HG02970 (cell line): Measurements from ENCODE around the gene TRIM62.

Experiments used
- ATAC-seq: cut with Tn5 transposase; IDR thresholded peaks from one replicate; pipeline ENCODE4 v1.9.1; 2021; ENCODE audit warnings: mild to moderate bottlenecking, moderate library complexity, moderate number of reproducible peaks; ENCODE audit not compliant: unreplicated experiment, low FRiP score

Gene TRIM62

DNA sequence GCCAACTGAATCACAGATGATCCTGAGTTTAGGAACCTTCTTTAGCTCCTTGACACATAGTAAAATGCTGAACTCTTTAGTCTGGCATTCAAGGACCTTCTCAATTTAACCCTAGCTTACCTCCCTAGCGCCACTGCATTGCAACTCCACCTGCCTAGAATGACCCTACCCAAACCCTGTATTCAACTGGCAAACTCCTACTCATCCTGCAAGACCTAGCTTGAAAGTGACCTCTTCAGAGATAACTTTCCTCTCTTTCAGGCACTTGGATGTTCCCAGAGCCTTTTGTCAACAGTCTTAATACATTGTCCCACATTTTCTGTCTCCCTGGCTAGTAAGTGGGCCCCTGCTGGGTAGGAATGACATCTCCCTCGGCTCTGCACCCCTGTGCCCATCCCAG, 19.7 kb downstream of the TRIM62 start:
- ATAC-seq = no peak

DNA sequence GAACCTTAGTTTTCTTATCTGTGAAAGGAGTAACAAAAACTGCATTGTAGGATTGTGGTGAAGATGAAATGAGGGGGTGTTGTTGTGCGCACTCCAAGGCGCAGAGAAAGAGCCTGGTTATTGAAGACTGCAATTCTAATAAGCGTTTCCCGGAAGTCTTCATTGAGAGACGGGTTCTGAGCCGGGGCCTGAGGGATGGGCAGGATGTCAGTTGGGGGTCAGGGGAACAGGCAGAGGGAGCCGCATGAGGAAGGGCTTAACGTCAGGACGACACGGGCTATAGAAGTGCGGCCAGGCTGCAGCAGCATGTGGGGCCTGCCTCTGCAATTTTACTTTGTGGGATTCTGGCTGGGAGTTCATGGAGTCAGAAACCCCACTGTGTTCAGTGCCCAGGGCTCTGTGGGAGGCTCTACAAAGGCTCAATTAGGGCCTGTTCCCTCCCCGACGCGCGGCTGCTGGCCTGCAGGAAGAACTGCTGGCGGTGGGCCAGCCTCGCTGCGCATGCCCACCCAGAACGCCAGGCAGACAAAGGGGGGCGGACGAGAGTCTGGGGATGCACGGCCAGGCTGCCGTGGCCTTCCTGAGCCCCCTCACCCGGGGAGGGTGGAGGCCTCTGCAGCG, 20.7 kb downstream of the TRIM62 start:
- no peak for ATAC-seq

DNA sequence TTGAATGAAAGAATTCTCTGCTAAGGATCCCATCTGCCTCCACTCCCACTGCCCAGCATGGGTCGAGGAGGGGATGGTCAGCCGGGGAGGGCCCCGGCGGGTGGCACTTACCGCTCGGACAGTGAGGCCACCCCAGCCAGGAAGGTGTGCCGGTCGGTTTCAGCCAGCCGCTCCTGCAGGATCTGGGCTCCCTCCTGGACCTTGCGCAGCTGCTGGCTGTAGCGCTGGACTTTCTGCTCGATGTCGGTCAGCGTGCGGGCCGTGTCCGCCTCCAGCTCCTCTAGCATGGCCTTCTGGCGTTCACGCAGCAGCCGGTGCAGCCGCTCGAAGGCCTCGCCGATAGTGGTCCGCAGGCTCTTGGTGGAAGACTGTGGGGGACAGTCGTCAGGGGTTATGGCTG, 22.3 kb downstream of the TRIM62 start:
- ATAC-seq = no peak

DNA sequence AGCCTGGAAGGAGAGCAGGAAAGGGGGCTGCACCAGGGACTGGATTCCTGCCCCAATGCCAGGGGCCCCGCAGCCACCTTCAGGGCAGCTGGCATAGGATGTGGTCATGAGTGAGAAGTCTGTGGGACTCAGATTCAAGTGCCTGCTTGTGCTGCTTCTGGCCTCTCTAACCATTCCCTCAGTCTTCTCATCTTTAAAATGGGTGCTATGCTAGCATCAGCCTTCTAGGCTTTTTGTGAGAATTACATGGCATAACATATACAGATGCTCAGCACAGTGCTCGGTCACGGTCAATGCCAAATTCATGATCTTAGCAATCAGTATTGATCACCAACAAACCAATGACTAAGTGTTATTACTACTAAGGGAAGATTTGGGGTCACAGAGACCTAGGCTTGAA, 23.5 kb downstream of the TRIM62 start:
- ATAC-seq = no peak

DNA sequence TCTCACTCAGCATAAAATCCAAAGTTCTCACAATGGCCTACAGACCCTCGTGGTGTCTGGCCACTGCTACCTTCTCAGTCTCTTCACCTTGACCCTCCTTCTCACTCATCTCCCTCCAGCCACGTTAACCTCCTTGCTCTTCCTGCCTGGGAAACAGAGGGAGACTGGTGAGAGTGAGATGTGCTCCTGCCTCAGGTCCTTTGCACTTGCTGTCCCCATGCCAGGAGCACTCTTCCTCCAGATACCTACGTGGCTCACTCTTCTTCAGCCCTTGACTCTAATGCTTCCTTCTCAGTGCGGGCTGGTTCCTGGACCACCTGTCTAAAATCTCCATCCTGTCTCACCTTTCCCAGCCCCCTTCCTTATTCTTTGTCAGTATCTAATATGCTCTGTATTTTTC, 24.7 kb downstream of the TRIM62 start:
- no peak for ATAC-seq

DNA sequence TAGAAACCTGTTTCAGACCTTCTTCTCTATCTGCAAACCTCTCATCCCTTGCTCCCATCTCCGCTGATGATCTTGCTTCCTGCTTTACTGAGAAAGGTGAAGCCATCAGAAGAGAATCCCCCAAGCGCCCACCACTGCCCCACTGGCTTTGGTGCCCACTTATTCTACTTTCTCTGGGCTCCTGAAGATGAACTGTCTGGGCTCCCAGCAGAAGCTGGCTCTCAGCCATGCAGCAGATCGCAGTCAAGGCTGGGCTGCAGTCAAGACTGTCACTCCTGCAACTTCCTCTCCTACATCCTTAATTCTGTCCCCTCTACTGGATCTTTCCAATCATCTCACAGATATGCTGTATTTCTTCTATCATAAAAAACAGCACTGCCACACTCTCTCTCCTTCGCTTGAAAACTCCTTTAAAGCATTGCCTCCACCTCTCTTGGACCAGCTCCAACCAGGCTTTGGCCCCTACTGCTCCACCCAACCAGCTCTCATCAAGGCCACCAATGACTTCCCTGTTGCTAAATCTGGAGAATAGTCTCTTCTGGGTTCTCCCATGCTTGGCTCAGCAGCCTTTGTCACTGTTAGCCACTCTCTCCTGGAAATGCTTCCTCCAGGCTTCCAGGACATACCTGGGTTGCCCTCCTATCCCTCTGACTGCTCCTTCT, 25.8 kb downstream of the TRIM62 start:
- no peak for ATAC-seq

DNA sequence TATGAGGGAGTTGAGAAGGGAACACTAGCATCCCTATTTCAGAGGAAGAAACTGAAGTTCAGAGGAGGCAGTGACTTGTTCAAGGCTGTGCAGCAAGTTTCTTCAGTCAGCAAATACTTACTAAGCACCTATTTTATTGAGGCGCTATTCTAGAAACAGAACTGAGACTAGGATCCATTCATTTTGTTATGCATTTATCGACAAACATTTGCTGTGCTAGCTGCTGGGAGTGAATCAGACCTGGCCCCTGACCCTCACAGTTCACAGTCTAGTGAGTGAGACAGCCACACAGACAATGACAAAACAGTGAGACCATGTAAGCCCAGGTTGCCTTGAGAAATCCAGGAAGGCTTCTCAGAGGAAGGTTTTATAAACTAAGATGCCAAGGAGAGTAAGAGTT, 28.2 kb downstream of the TRIM62 start:
- ATAC-seq = no peak

DNA sequence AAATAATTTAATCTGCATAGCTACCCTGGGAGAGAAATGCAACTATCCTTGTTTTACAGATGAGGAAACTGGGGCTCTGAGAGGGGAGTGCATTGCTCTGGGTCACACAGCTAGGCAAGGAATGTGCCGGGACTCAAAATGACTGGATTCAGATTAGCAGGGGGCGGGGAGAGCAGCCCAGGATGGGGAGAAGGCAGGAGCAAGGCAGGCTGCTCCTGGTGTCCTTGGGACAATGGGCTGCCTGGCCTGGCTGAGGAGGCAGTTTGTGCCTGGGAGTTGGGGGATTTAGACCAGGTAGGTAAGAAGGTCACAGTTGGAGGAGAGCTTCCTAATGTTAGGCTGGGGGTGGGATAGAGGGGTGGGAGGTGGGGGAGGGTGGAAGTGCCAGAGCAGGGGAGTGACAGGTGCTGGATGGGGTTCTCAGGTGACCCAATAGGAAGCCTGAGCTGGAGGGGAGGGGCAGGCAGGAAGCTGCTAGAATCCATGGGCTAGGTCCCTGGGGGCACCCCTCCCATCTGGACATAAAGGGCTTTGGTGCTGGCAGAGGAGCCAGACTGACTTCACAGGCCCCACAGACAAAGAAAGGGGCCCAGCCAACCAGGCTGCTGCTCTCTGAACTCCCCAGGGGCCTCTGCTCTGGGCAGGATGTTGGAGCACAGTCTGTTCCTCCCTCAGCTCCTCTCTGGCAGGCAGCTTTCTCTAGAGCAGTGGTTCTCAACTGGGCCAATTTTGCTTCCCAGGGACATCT, 29.0 kb downstream of the TRIM62 start:
- ATAC-seq = no peak

DNA sequence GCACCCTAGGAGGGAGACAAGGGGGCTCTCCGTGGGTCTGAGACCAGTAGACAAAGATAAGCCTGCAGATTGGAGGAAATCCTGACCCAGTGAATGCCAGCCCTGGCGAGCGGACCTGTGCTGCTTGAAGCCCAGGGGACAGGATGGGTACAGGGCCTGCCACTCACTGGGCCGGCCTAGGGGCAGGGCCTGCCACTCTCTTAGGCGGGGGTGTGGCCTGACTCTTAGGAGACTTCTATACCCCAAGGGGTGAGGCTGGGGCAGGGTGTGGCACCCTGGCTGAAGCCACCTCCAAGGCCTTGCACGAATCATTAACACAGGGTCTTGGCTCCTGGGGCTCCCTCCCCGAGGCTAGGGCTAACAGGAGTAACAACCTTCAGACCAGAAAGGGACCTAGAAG, 30.7 kb downstream of the TRIM62 start:
- ATAC-seq = no peak

DNA sequence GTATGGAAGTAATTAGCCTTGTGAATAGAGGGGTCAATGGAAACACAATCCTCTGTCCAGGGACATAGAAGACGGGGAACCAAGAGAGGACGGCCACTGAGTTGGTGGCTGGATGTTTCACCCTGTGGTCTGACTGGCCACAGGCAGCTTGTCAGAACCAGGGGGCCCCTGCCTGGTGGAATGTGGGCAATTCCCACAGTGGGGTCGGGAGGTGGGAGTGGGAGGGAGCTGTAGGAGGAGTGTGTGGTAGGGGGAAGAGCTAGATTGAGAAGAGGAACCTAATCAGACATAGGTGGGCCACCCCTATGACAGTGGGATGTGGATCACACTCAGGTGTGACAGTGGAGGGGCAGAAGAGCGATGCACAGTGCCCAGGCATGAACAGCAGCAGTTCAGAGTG, 31.3 kb downstream of the TRIM62 start:
- no peak for ATAC-seq

DNA sequence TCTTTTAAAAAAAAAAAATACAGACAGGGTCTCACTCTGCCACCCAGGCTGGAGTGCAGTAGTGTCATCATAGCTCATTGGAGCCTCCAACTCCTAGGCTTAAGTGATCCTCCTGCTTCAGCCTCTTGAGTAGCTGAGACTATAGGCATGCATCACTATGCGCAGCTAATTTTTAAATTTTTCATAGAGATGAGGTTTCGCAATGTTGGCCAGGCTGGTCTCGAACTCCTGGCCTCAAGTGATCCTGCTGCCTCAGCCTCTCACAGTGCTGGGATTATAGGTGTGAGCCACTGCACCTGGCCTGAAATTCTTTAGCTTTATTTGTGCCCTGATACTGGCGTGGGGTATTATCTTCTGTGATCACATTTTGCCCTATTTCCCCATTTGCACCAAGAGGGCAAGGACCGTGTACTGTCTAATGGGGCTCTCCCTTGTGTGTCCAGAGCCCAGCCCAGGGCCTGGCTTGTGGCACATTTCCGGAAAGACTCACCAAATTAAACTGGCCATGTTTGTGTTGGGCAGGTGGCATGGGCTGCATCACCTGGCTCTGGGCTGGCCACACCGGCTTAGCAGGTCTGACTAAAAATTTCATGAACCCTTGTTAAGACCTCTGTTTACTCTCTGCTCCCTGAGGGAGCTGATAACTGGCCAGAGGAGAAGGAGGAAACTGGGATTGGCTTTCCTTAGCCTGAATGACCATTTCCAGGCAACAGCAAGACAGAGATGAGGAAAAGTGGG, 32.2 kb downstream of the TRIM62 start:
- ATAC-seq = no peak

DNA sequence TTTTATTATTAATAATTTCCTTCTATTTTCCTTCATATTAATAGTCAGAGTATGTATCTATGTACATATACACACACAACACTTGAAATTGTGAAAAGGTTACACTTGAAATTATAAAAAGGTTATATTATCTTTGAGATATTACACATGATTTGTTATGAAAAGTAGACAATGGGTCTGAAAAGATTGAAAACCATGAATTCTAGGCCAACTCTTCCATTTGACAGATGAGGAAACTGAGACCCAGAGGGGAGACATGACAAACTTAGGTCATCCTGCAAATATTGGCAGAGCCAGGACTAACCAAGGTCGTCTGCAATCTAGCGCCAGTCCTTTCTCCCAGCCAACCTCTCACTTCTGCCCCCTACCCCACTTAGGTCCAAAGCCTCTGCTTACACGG, 33.2 kb downstream of the TRIM62 start:
- ATAC-seq = no peak

DNA sequence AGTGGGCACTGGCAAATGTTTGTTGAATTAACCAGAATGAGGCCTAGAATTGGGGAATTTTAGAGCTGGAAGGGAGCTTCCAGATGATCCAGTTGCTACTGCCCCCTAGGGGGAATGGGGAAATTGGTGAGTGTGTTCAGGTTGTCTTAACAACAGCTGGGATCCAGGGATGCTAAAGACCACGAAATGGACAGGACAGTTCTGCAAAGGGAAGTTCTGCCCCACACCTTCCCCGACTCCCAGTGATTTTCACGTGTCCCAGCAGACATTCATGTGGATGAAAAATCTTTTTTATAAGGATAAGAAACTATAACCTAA, 33.9 kb downstream of the TRIM62 start:
- no peak for ATAC-seq

DNA sequence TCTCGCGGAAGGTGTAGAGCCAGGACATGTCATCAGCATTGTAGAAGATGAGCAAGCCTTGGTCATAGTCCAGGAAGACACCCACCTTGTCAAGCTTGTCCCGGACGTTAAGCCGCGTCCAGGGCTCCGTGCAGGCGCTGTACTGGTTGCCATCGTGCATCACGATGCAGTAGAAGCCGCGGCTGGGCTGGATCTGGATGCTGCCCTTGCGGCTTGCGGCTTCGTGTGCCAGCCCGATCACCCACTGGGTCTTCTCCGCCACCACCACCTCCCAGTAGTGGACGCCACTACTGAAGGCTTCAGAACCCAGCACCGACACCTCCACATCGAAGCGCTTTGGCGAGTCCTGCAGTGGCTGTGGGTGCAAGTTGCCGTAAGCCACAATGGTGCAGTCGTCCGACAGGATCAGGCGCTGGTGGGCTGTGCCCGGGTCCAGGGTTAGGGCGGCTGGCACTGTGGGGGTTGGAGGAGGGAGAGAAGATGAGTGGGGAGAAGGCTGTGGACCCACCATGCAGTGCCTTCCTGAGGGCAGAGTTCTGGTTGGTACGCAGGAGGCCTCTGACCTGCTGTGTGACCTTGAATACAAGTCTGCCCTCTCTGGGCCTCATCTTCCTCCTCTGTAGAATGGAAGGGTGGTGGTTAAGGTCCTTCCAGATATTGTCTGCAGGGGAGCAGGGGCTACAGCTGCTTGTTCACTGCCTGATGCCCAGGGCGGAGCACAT, 34.4 kb downstream of the TRIM62 start:
- no peak for ATAC-seq

DNA sequence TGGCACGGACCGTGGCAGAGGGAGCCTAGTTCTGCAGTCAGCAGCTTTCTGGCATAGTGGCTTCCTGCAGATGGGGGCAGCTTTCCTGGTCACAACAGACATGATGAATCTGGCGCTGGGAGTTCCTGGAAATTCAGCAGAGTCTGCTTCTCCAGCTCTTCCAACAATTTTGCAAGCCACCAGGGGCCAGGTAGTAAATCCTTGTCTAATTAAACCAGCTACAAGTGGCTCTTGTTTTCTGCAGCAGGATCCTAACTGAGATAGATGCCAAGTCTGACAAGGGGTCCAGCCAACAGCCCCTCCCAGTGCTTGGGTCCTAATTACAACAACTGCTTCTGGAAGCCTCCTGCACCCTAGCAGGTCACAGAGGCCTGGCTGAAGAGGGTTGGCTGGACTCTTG, 35.8 kb downstream of the TRIM62 start:
- ATAC-seq = no peak

DNA sequence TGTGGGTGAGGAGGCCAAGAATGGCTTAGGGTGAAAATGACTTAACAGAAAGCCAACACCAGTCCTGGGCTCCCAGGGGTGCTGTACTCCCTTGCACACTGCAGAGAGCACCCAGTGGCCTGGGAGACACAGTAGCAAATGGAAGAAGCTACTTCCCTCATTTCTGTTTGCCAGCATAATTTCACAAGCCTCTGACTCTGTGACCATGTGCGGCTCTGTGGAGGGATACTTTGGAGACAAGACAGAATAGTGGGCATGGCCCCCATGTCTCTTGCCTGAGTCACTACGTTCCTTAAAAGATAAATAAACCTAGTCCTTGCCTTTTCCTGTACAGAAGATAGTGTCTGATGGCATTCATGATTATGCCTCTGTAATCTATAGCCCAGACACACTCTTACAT, 38.1 kb downstream of the TRIM62 start:
- ATAC-seq = no peak

DNA sequence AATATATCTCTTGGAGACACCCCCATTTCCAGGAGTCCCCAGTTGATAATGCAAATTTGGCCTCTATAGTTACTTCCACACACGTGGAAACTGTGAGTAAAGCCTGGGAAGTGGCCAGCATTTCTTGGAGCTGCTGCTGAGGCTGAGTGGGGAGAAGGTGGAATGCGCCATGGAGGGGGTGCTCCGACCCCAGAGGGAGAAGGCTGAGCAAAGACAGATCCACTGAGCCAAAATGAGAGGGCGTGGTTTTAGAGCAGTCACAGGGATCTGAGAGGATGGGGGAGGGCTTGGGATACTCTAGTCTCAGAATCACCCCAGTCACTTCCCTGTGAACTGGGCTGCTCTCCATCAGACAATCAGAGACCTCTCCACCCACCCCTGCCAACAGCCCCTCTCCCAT, 38.7 kb downstream of the TRIM62 start:
- ATAC-seq = no peak

DNA sequence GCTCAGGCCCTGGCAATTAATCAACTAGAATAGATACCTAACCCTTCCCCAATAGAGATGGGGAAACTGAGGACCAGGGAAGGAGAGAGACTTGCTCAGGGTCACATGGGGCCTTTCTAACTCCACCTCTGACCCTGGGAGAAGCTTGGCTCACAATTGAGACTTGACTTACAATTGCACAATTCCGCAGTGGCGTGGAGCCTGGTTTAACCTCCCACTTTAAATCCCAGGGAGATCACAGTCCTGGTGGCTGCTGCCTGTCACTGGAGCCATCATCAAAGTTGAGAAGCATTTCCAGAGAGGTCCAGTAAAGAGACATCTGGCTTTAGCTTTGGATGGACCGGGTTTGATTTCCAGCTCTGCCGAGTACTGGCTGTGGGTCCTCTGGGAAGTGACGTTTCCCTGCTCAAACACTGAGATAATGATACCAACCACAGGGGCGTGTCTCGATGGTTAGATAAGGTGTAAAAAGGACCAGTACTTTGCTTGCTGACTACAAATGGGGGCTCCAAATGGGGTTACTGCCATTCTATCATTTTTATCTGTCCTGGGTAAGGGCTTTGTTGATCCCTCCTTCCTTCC, 39.3 kb downstream of the TRIM62 start:
- ATAC-seq = no peak

DNA sequence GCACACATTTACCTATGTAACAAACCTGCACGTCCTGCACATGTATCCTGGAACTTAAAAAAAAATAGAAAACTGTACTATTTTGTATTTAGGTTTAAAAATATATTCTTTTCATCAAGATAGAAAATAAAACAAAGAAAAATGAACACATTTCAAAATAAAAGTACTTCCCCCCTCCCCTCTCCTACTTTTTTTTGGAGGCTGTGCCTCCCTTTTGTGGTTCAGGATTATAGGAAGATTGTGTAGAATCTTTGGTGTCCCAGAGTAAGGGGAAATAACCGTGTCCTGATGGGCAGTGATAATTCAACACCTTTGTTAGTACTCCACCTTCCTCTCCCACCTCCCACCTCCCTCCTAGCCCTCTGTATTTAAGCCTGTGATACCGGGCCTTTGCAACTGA, 40.1 kb downstream of the TRIM62 start:
- no peak for ATAC-seq

DNA sequence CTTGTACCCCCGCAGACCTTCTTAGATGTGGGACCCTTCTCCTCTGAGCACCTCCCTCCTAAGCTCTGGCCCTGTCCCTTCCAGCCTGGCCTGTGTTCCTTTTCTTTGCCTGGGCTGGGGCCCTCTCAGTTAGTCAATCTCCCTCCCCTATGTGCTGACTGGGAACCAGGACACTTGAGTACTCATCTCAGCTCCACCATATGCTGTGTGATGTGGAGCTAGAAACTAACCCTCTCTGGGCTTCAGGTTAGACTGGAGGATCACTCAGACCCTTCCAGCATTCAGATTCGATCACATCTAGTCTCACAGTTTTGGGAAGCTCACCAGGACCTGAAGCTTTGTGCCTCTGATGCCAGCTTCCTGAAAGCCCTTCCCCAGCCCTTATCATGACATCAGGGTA, 40.6 kb downstream of the TRIM62 start:
- no peak for ATAC-seq
